ENCODE results near the gene SLX9. TPM values are rescaled to one million over a fixed set of nuclear protein-coding genes. Genes with fewer than 3 reads are reported as not detected.

The SLX9 gene
- total RNA-seq, 1 experiment from 2014 or later: 74.3 TPM

DNA sequence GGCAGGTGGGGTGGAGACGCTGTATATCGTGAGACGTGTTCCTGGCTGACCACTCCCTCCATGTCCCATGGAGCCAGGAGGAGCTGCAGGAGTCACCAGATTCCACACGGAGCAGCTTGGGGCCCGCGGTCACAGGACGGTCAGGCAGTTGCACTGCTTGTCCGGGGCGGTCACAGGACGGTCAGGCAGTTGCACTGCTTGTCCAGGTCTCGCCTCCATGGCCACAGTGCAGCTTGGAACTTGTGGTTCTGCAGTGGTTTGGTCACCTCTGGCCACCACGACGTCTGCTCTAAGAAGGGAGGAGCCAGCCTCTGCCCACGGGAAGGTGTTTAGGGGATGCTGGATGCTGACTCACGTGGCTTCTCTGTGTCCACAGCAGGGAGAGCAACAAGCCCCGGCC is 33.0 kb downstream of the SLX9 start:
- peak overlapping the region in 1 of 3 experiments; percentile 61; a peak in 2 of 7 replicates for H3K27ac Mint-ChIP-seq
- Histone ChIP-seq H4K91ac (ENCODE audit: insufficient read length, low read depth, low read length) (no peak overlapping the region), H3K27me3 (ENCODE audit: insufficient read depth, low read length) (no peaks in the 10 kb centered on the region), H3K27ac (ENCODE audit: insufficient read length, low read depth, low read length) (no peak overlapping the region), H2AK5ac (ENCODE audit: insufficient read length, low read length) (no peak overlapping the region), H2AFZ (ENCODE audit: low read length) (no peak overlapping the region), H3K9me3 (ENCODE audit: control insufficient read depth, low read depth, low read length) (no peaks in the 10 kb centered on the region), H2BK12ac (ENCODE audit: insufficient read length, low read depth, low read length) (no peak overlapping the region), H3K23ac (ENCODE audit: insufficient read length, low read depth, low read length) (no peak overlapping the region), H4K20me1 (ENCODE audit: control insufficient read depth, insufficient read depth, insufficient read length) (peaks cover 2% of the 10 kb centered on the region), H3T11ph (ENCODE audit: low read length) (no peak overlapping the region), H4K5ac (ENCODE audit: insufficient read length, low read depth, low read length) (no peak overlapping the region), H2BK120ac (ENCODE audit: low read depth, low read length, poor library complexity, severe bottlenecking) (no peak overlapping the region), H3K4me1 (ENCODE audit: insufficient read depth, low read length) (no peaks in the 10 kb centered on the region), H3K4me2 (ENCODE audit: insufficient read depth, insufficient read length, low read length) (no peak overlapping the region), H2BK20ac (ENCODE audit: low read depth, low read length, poor library complexity, severe bottlenecking) (no peak overlapping the region), H2BK15ac (ENCODE audit: low read depth, low read length) (no peak overlapping the region), H3K18ac (ENCODE audit: insufficient read length, low read depth, low read length) (no peak overlapping the region), H3K23me2 (ENCODE audit: insufficient read length, low read depth, low read length, poor library complexity, severe bottlenecking) (peaks cover 3% of the 10 kb centered on the region), H4K8ac (replicated peaks; ENCODE audit: insufficient read length, low read depth, low read length) (no peak overlapping the region), H3K56ac (ENCODE audit: insufficient read length, low read depth, low read length) (no peak overlapping the region), H3K9ac (ENCODE audit: extremely low read depth, insufficient read length, low read length) (no peak overlapping the region), H2BK5ac (ENCODE audit: insufficient read length, low read length) (no peak overlapping the region), H3K79me1 (ENCODE audit: insufficient read depth, low read depth, low read length, poor library complexity, severe bottlenecking) (no peaks in the 10 kb centered on the region), H3K14ac (ENCODE audit: insufficient read depth, low read length) (no peak overlapping the region; the same call in 1 of the 2 replicates), H3K79me2 (ENCODE audit: insufficient read depth, low read length) (no peaks in the 10 kb centered on the region), H3K4ac (ENCODE audit: low read depth, low read length) (no peak overlapping the region)
- WGBS (ENCODE audit: extremely low coverage, insufficient read length, low lambda C conversion rate): no CpG with 5 or more reads among the region's 16 CpGs
- peaks cover 11 to 50% (median 38%) of the 10 kb centered on the region in 3 experiments for H3K36me3 Mint-ChIP-seq (ENCODE audit: insufficient read depth in 1 of 3, low read depth in 3 of 3)
- no peak overlapping the region for H3K4me3 Mint-ChIP-seq
- no peaks in the 10 kb centered on the region for H3K27me3 Mint-ChIP-seq (ENCODE audit: low read depth)
- H3K9me3 Mint-ChIP-seq: no peaks in the 10 kb centered on the region
- TF ChIP-seq, protein P1, sequence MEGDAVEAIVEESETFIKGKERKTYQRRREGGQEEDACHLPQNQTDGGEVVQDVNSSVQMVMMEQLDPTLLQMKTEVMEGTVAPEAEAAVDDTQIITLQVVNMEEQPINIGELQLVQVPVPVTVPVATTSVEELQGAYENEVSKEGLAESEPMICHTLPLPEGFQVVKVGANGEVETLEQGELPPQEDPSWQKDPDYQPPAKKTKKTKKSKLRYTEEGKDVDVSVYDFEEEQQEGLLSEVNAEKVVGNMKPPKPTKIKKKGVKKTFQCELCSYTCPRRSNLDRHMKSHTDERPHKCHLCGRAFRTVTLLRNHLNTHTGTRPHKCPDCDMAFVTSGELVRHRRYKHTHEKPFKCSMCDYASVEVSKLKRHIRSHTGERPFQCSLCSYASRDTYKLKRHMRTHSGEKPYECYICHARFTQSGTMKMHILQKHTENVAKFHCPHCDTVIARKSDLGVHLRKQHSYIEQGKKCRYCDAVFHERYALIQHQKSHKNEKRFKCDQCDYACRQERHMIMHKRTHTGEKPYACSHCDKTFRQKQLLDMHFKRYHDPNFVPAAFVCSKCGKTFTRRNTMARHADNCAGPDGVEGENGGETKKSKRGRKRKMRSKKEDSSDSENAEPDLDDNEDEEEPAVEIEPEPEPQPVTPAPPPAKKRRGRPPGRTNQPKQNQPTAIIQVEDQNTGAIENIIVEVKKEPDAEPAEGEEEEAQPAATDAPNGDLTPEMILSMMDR (conservative IDR thresholded peaks at IDR 0.05): no peak
- peaks cover 17 to 26% of the 10 kb centered on the region in 2 experiments for H3K4me1 Mint-ChIP-seq
- no peak for DNase-seq
